Nephron progenitor cell (in vitro differentiated cells): Measurements from ENCODE around the gene LRP11.

Experiments
- DNase-seq: peaks from one replicate; pipeline ENCODE4 v3.0.0; 2021
- H3K27ac Mint-ChIP-seq: 2 replicates; pipeline ENCODE4 v1.8.0; 2021; ENCODE audit warnings: mild to moderate bottlenecking, moderate library complexity, mixed read lengths
- H3K27me3 Mint-ChIP-seq: 2 replicates; pipeline ENCODE4 v1.8.0; 2021; ENCODE audit warnings: mild to moderate bottlenecking, low read depth, mixed read lengths; ENCODE audit not compliant: poor library complexity
- H3K36me3 Mint-ChIP-seq: 2 replicates; pipeline ENCODE4 v1.8.0; 2021; ENCODE audit warnings: low read depth, mixed read lengths
- H3K4me1 Mint-ChIP-seq: 2 replicates; pipeline ENCODE4 v1.8.0; 2021; ENCODE audit warnings: mixed read lengths
- H3K4me3 Mint-ChIP-seq: 2 replicates; pipeline ENCODE4 v1.8.0; 2021; ENCODE audit warnings: mild to moderate bottlenecking, moderate library complexity, mixed read lengths
- H3K9me3 Mint-ChIP-seq: 2 replicates; pipeline ENCODE4 v1.8.0; 2021; ENCODE audit warnings: mild to moderate bottlenecking, moderate library complexity, mixed read lengths
- CTCF ChIP-seq: fragments of 200-600 bp; sonication (generic); IDR thresholded peaks from 2 replicates; pipeline ENCODE4 v1.5.0; 2021; ENCODE audit warnings: antibody characterized with exemption

LRP11 gene

GRCh38 chr6:149823013-149823412 lies 41.1 kb downstream of the LRP11 start:
- no peak for DNase-seq
- Mint-ChIP-seq H3K4me3 (no peak overlapping the region), H3K27me3 (no peaks in the 10 kb centered on the region), H3K9me3 (no peaks in the 10 kb centered on the region), H3K36me3 (no peaks in the 10 kb centered on the region), H3K4me1 (no peaks in the 10 kb centered on the region), H3K27ac (no peak overlapping the region)
- no peak for TF ChIP-seq CTCF

GRCh38 chr6:149821492-149821891 lies 42.7 kb downstream of the LRP11 start:
- Mint-ChIP-seq H3K27me3 (no peaks in the 10 kb centered on the region), H3K4me3 (no peak overlapping the region), H3K36me3 (no peaks in the 10 kb centered on the region), H3K4me1 (no peaks in the 10 kb centered on the region), H3K27ac (no peak overlapping the region), H3K9me3 (no peaks in the 10 kb centered on the region)
- no peak for TF ChIP-seq CTCF
- DNase-seq, result no peak

GRCh38 chr6:149820506-149820905 lies 43.7 kb downstream of the LRP11 start:
- Mint-ChIP-seq H3K4me3 (no peak overlapping the region), H3K4me1 (no peaks in the 10 kb centered on the region), H3K27ac (no peak overlapping the region), H3K36me3 (peaks cover 5% of the 10 kb centered on the region), H3K9me3 (no peaks in the 10 kb centered on the region), H3K27me3 (no peaks in the 10 kb centered on the region)
- no peak for DNase-seq
- TF ChIP-seq CTCF, result no peak

GRCh38 chr6:149815788-149816187 lies 48.4 kb downstream of the LRP11 start:
- Mint-ChIP-seq H3K4me3 (no peak overlapping the region), H3K9me3 (no peaks in the 10 kb centered on the region), H3K27me3 (no peaks in the 10 kb centered on the region)

GRCh38 chr6:149813351-149813750 lies 50.8 kb downstream of the LRP11 start:
- Mint-ChIP-seq H3K9me3 (no peaks in the 10 kb centered on the region), H3K27me3 (no peaks in the 10 kb centered on the region), H3K4me3 (no peak overlapping the region), H3K4me1 (no peaks in the 10 kb centered on the region), H3K27ac (no peak overlapping the region), H3K36me3 (peaks cover 41% of the 10 kb centered on the region)
- DNase-seq, result no peak
- no peak for TF ChIP-seq CTCF

More at GRCh38 chr6:149815788-149816187, 48.4 kb downstream of the LRP11 start:
- Mint-ChIP-seq H3K36me3 (peaks cover 30% of the 10 kb centered on the region), H3K4me1 (no peaks in the 10 kb centered on the region), H3K27ac (no peak overlapping the region)
- no peak for TF ChIP-seq CTCF
- no peak for DNase-seq

- DNase-seq, result no peak
- H3K27ac Mint-ChIP-seq, result no peak overlapping the region
- H3K4me1 Mint-ChIP-seq, result no peaks in the 10 kb centered on the region
- H3K27me3 Mint-ChIP-seq, result no peaks in the 10 kb centered on the region
- no peak overlapping the region for H3K4me3 Mint-ChIP-seq
- TF ChIP-seq CTCF, result no peak
- peaks cover 38% of the 10 kb centered on the region for H3K36me3 Mint-ChIP-seq
- no peaks in the 10 kb centered on the region for H3K9me3 Mint-ChIP-seq
These were observed 54.4 kb downstream of the LRP11 start for GRCh38 chr6:149809798-149810197.
